HAP-1 (cell line): Measurements from ENCODE around the gene TMC4.
"Not testable (repeated sequence)": the region's sequence is repeated elsewhere in the genome, so short reads cannot be mapped to it uniquely, and the experiment has no call there.

ENCODE experiments used
- DNase-seq, 2 experiments: peaks; one replicate each; pipeline ENCODE4 v3.0.0-alpha.2; 2016 to 2020; ENCODE audit warnings: low spot score in 2 of 2
- H3K27me3 ChIP-seq: fragments of 250-450 bp; sonication (Bioruptor Pico); 2 replicates; pipeline ENCODE4 v1.5.1; 2020; ENCODE audit warnings: low read depth, mild to moderate bottlenecking, moderate library complexity
- H3K36me3 ChIP-seq: fragments of 250-450 bp; sonication (Bioruptor Pico); replicated peaks from 2 replicates; pipeline ENCODE4 v1.5.1; 2020; ENCODE audit warnings: mild to moderate bottlenecking
- H3K4me1 ChIP-seq: fragments of 250-450 bp; sonication (Bioruptor Pico); 2 replicates; pipeline ENCODE4 v1.5.1; 2020; ENCODE audit warnings: mild to moderate bottlenecking
- H3K4me3 ChIP-seq: fragments of 250-450 bp; sonication (Bioruptor Pico); 2 replicates; pipeline ENCODE4 v1.5.1; 2020; ENCODE audit warnings: mild to moderate bottlenecking, moderate library complexity
- H3K9me3 ChIP-seq: fragments of 250-450 bp; sonication (Bioruptor Pico); 2 replicates; pipeline ENCODE4 v1.5.1; 2020; ENCODE audit warnings: mild to moderate bottlenecking, moderate library complexity
- in situ Hi-C: fragments of 300-500 bp; cut with MboI; formaldehyde crosslinking; loops from 3 replicates; pipeline ENCODE4 v1.14.3; 2020; ENCODE audit warnings: low sequenced_read_pairs, inconsistent platforms, mixed read lengths

Gene TMC4

DNA sequence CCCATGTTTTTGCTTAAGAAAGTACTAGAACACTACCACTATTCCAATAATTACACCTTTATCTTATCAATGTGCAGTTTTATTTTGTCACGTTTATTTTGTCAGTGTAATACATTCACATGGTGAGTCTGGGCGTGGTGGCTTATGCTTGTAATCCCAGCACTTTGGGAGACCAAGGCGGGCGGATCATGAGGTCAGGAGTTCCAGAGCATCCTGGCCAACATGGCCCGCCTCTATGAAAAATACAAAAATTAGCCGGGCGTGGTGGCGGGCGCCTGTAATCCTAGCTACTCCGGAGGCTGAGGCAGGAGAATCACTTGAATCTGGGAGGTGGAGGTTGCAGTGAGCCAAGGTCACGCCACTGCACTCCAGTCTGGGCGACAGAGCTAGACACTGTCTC lies 21.5 kb upstream of the TMC4 start:
- not testable (repeated sequence) for DNase-seq, H3K27me3 ChIP-seq, H3K4me1 ChIP-seq, H3K9me3 ChIP-seq, H3K4me3 ChIP-seq
- in situ Hi-C loops, result loop anchor here (25.0 kb wide), 1 partner anchor 1468 kb away; the partner anchor contains the start of gene U2AF2
- peaks cover 18% of the 10 kb centered on the region for H3K36me3 ChIP-seq

DNA sequence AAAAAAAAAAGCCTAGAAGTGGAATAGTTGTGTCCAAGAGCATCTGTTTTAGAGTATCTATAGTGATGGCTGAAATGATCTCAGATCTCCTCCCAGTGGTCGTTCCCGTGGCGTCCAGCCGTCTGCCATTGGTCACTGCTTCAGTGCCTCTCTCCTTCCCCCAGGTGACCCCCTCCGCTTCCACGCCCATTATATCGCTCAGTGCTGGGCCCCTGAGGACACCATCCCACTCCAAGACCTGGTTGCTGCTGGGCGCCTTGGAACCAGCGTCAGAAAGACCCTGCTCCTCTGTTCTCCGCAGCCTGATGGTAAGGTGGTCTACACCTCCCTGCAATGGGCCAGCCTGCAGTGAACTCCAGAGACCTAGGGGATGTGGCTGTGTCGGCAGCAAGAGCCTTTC lies 20.1 kb upstream of the TMC4 start:
- DNase-seq, result no peak
- in situ Hi-C loops, result loop anchor here (25.0 kb wide), 1 partner anchor 1469 kb away; the partner anchor contains the start of gene U2AF2
- Histone ChIP-seq H3K36me3 (peaks cover 18% of the 10 kb centered on the region), H3K9me3 (no peaks in the 10 kb centered on the region), H3K27me3 (no peaks in the 10 kb centered on the region), H3K4me1 (peaks cover 6% of the 10 kb centered on the region; the same call in 1 of the 2 replicates), H3K4me3 (no peak overlapping the region)

DNA sequence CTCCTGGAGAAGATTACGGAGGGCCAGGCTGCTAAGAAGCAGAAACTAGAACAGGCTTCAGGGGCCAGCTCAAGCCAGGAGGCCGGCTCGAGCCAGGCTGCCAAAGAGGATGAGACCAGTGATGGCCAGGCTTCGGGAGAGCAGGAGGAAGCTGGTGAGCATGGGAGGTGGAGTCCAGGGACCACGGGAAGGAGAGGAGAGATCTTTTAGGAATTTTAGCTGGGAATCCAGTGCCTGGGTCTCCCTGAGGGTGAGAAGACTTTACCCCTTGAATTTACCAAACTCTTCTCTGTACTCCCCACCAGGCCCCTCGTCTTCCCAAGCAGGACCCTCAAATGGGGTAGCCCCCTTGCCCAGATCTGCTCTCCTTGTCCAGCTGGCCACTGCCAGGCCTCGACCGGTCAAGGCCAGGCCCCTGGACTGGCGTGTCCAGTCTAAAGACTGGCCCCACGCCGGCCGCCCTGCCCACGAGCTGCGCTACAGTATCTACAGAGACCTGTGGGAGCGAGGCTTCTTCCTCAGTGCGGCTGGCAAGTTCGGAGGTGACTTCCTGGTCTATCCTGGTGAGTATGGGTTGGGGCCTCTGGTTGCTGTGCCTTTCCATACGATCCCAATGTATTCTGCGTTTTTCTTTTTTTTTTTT lies 19.0 kb upstream of the TMC4 start:
- H3K4me1 ChIP-seq, result peaks cover 6% of the 10 kb centered on the region; the same call in 1 of the 2 replicates
- DNase-seq, result no peak
- H3K9me3 ChIP-seq, result no peaks in the 10 kb centered on the region
- in situ Hi-C loops, result loop anchor here (25.0 kb wide), 1 partner anchor 1470 kb away; the partner anchor contains the start of gene U2AF2
- H3K4me3 ChIP-seq, result peak overlapping the region; percentile 99
- peaks cover 22% of the 10 kb centered on the region for H3K36me3 ChIP-seq
- H3K27me3 ChIP-seq, result no peaks in the 10 kb centered on the region

DNA sequence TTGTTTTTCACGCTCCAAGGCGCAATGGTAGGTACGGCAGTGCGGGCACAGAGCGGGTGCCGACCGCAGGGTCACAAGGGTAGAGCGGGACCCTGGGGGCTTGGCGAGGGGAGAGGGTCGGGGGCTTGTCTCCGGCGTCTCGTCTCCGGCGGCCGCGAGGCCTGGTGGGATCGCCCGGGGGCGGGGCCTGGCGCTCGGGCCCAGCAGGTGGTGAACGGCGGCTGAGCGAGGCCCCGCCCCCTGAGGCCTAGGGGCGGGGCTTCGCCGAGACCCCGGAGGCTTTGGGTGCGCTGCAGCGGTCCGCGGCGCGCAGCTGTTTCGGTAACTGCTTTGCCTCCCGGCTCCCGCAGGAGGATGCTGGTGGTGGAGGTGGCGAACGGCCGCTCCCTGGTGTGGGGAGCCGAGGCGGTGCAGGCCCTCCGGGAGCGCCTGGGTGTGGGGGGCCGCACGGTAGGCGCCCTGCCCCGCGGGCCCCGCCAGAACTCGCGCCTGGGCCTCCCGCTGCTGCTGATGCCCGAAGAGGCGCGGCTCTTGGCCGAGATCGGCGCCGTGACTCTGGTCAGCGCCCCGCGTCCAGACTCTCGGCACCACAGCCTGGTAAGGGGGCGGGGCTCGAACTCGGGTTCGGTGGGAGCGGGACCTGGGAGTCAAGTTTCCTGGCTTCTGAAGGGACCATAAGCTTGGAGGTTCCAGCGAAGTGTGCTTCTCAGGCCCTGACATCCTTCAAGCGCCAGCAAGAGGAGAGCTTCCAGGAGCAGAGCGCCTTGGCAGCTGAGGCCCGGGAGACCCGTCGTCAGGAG lies 18.3 kb upstream of the TMC4 start, which contains the start of gene TSEN34:
TSS of gene TSEN34 (plus strand) at position 298 of the 800 bp plus-strand sequence. CDS start at position 355, 57 bp downstream.
- H3K9me3 ChIP-seq, result no peaks in the 10 kb centered on the region
- peak within 1 kb of the TSS; percentile 99 for H3K4me3 ChIP-seq
- DNase-seq, result peak; percentile 83 to 91
- H3K4me1 ChIP-seq, result peaks cover 6% of the 10 kb centered on the region; the same call in 1 of the 2 replicates
- no peaks in the 10 kb centered on the region for H3K27me3 ChIP-seq
- peaks cover 27% of the 10 kb centered on the region for H3K36me3 ChIP-seq
- in situ Hi-C loops, result loop anchor here (25.0 kb wide), 1 partner anchor 1471 kb away; the partner anchor contains the start of gene U2AF2

DNA sequence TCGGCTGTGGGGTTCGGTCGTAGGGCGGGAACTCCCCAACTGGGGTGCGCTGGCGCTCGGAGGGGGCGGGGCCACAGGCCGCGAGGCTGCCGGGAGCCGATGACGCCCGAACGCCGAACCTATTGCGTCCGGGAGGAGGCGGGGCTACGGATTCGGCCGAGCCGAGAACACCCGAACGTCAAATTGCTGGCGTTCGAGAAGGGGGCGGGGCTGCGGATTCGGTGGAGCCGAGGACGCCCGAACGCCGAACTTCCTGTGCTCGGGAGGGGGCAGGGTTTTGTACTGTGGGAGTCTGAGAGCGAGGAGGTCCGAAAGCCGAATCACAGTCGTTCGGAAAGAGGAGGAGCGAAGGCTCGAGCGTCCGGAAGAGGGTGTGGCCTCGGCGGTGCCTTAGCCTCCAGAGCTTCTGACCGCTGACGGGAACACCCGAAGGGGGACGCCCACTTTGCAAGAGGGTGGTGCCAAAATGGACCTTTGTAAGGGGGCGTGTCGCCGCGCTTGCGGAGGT lies 17.6 kb upstream of the TMC4 start:
- Histone ChIP-seq H3K4me3 (peak overlapping the region; percentile 99), H3K36me3 (peaks cover 27% of the 10 kb centered on the region), H3K27me3 (no peaks in the 10 kb centered on the region), H3K4me1 (peaks cover 6% of the 10 kb centered on the region; the same call in 1 of the 2 replicates), H3K9me3 (no peaks in the 10 kb centered on the region)
- peak; percentile 97 to 100 for DNase-seq
- in situ Hi-C loops, result loop anchor here (25.0 kb wide), 1 partner anchor 1472 kb away; the partner anchor contains the start of gene U2AF2

DNA sequence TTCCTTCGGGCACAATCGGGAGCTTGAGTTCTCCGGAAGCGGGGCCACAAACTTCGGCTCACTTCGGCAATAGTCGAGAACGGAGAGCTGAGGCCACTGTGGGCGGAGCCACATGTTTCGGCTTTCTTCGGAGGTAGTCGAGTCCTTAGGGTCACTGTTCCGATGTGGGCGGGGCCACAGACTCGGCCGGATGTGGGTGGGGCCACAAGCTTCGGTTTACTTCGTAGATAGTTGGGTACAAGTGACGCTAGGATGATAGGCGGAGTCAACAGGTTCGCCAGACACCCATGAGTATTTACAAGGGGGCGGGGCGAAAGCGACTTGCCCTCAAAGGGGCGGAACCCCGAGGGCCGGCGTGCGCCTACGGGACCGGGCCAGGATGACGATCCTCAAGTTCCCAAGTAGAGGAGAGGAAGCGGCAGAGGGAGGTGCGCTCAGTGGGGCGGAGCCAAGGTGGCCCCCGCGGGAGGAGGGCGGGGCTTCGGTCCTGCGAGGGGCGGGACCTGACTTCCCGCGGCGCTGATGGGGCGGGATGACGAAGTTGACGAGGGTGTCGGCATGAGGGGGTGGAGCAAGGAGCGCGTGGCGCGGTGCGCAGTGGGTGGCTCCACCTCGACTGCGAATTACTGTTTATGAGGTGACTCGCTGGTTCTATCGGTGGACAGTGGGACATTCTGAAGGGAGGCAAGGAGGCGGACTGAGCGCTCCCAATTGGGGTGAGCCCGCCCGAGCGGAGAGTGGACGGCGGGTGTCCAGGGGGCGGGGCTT lies 17.0 kb upstream of the TMC4 start:
- Histone ChIP-seq H3K27me3 (no peaks in the 10 kb centered on the region), H3K9me3 (no peaks in the 10 kb centered on the region), H3K36me3 (peaks cover 27% of the 10 kb centered on the region), H3K4me3 (peak overlapping the region; percentile 99), H3K4me1 (peaks cover 6% of the 10 kb centered on the region; the same call in 1 of the 2 replicates)
- peak; percentile 99 to 100 for DNase-seq
- in situ Hi-C loops, result loop anchor here (25.0 kb wide), 1 partner anchor 1472 kb away; the partner anchor contains the start of gene U2AF2

DNA sequence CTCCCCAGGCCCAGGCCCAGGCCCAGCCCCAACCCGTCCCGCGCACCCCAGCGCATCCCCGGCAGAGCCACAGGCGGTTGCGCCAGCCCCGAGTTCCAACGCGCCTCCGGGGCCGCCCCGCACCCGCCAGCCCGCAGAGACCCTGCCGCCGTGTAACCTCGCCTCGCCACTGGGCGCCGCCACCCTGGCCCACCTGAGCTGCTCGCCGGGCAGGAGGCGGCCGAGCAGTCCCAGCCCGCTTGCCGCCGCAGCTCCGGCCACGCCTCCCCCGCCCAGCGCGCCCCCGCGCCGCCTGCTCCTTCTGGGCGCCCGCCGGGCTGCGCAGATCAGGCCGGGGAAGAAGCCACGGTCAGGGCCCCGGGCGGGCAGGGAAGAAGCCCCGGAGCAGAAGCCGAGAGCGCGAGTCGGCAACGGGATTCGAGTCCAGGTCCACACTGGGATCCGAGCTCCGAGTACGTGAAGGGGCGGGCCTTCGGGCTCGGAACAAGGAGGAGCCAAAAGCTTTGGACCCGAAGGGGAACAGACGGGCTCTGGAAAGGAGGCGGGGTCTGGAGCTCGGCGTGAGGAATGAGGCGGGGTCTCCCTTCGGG lies 16.3 kb upstream of the TMC4 start, which contains the start of gene MBOAT7:
TSS of gene MBOAT7 (minus strand) at position 436 of the 590 bp plus-strand sequence. CDS start 1,072 bp downstream, outside the sequence.
- H3K4me3 ChIP-seq, result peak within 1 kb of the TSS; percentile 99
- peaks cover 22% of the 10 kb centered on the region for H3K36me3 ChIP-seq
- no peaks in the 10 kb centered on the region for H3K27me3 ChIP-seq
- H3K4me1 ChIP-seq, result peaks cover 6% of the 10 kb centered on the region; the same call in 1 of the 2 replicates
- DNase-seq, result no peak
- in situ Hi-C loops, result loop anchor here (25.0 kb wide), 1 partner anchor 1473 kb away; the partner anchor contains the start of gene U2AF2
- H3K9me3 ChIP-seq, result no peaks in the 10 kb centered on the region

DNA sequence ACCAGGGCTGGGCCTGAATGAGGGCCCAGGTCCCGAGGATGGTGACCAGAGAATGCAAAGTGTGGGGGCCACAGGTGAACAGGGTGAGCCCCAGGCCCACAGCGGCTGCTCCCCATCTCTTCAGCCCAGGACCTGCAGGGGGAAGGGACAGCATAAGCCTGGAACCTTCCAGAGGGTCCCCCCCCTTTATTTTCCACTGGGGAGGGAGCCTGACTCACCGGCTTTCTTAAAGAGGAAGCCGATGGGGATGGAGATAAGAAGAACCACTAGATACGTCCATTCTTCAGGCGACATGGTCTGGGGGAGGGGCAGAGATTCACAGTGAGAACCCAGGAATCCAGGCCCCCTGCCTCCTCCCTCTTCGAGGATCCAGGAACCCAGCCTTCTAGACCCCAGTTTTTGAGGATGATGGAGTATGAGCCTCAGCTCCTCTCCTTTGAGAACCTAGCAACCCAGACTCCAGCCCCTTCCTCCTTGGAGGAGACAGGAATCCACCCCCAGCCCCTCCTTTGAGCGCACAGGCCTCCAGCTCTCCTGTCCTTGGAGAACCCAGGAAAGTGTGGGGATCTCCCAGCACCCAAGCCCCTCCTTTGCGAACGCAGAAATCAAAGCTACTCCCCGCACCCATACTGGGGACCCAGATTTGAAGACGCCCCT lies 15.4 kb upstream of the TMC4 start:
- H3K36me3 ChIP-seq, result peaks cover 15% of the 10 kb centered on the region
- in situ Hi-C loops, result loop anchor here (25.0 kb wide), 1 partner anchor 1474 kb away; the partner anchor contains the start of gene U2AF2
- no peaks in the 10 kb centered on the region for H3K9me3 ChIP-seq
- H3K4me3 ChIP-seq, result peak overlapping the region; percentile 56
- no peaks in the 10 kb centered on the region for H3K27me3 ChIP-seq
- no peak for DNase-seq
- H3K4me1 ChIP-seq, result peaks cover 6% of the 10 kb centered on the region; the same call in 1 of the 2 replicates

DNA sequence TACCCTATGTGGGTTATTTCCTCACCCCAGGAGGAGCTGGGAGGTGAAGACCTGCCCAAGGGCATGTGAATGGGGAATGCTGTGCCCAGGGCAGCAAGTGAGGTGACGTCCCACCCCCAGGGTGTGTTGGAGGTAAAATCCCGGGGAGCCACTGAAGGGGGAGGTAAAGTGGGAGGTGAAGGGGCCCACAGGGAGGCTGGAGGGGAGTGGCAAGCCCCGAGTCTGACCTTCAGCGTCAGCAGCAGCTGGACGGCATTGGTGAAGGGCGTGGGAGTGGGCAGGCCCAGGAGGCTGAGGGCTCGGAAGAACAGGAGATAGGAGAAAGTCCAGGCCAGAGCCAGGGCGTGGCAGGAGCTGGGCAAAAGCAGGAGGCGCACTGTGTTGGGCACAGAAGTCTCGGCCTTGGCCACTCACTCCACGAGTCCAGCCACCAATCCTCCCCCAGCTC lies 14.0 kb upstream of the TMC4 start:
- DNase-seq, result no peak
- Histone ChIP-seq H3K36me3 (peaks cover 14% of the 10 kb centered on the region), H3K4me3 (no peak overlapping the region), H3K9me3 (no peaks in the 10 kb centered on the region), H3K27me3 (no peaks in the 10 kb centered on the region), H3K4me1 (peaks cover 4% of the 10 kb centered on the region; the same call in 1 of the 2 replicates)
- in situ Hi-C loops, result loop anchor here (25.0 kb wide), 1 partner anchor 1475 kb away; the partner anchor contains the start of gene U2AF2

DNA sequence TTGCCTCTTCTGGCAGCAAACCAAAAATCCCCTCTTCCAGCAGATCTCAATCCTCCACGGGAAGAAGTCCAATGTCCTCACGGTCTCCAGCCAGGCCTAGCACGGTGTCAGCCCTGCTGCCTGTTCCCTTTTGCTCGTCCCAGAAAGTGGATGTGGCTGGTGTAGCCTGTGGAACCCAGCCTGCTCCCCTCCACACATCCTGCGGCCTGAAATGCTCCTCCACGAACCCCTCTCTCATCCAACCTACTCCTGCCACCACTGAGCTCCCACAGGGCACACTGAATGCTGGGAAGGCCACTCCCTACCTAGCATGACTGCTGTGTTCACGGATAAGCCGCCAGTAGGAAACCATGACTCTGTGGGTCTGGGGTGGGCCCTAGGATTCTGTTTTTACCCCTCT lies 13.4 kb upstream of the TMC4 start:
- peaks cover 14% of the 10 kb centered on the region for H3K36me3 ChIP-seq
- no peak for DNase-seq
- H3K9me3 ChIP-seq, result no peaks in the 10 kb centered on the region
- H3K4me1 ChIP-seq, result peaks cover 4% of the 10 kb centered on the region; the same call in 1 of the 2 replicates
- H3K27me3 ChIP-seq, result no peaks in the 10 kb centered on the region
- H3K4me3 ChIP-seq, result no peak overlapping the region
- in situ Hi-C loops, result loop anchor here (25.0 kb wide), 1 partner anchor 1476 kb away; the partner anchor contains the start of gene U2AF2

DNA sequence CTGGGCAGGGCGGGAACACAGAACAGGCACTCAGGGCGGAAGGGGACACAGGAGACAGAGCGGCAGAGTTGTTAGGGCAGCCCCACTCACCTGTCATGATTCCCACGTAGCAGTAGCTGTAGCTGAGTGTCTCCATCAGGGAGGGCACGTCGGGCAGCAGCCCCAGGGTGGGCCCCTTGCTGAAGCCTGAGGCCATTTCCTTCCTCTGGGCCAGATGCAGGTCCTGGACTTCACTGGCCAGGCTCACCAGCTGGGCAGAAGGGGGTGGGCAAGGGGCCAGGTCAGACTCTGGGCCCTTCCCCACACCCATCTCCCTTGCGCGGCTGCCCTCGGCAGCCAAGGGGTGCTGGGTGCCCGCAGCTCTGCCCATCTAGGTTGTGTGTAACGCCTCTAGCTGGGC lies 10.5 kb upstream of the TMC4 start:
- no peak for DNase-seq
- peaks cover 31% of the 10 kb centered on the region for H3K36me3 ChIP-seq
- no peaks in the 10 kb centered on the region for H3K27me3 ChIP-seq
- no peaks in the 10 kb centered on the region for H3K9me3 ChIP-seq
- H3K4me3 ChIP-seq, result no peak overlapping the region
- in situ Hi-C loops, result loop anchor here (25.0 kb wide), 1 partner anchor 1479 kb away; the partner anchor contains the start of gene U2AF2
- H3K4me1 ChIP-seq, result peaks cover 4% of the 10 kb centered on the region; the same call in 1 of the 2 replicates

DNA sequence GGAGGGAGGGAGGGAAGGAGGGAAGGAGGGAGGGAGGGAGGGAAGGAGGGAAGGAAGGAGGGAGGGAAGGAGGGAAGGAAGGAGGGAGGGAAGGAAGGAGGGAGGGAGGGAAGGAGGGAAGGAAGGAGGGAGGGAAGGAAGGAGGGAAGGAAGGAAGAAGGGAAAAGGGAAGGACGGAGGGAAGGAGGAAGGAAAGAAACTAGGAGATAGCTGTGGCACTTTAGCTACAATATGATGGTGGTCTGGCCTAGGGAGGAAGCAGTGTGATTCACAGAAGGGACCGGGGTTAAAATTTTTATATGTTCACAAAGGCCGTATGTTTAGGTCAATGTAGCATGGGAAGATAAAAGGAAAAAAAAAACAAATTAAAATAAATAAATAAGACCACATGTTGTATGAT lies 8.9 kb upstream of the TMC4 start:
- peaks cover 31% of the 10 kb centered on the region for H3K36me3 ChIP-seq
- H3K9me3 ChIP-seq, H3K27me3 ChIP-seq, H3K4me1 ChIP-seq, DNase-seq, H3K4me3 ChIP-seq: not testable (repeated sequence)
- in situ Hi-C loops, result loop anchor here (25.0 kb wide), 1 partner anchor 1480 kb away; the partner anchor contains the start of gene U2AF2
